MM.1S (cell line): Measurements from ENCODE around the gene VKORC1.

Experiments
- DNase-seq: peaks from one replicate; pipeline ENCODE4 v3.0.0-alpha.2; 2015
- H2AFZ ChIP-seq: fragments of 300-600 bp; sonication (generic); 2 replicates; pipeline ENCODE4 v1.6.0; 2016; ENCODE audit warnings: antibody characterized with exemption, low read length
- H3F3A ChIP-seq: fragments of 300-600 bp; sonication (generic); 2 replicates; pipeline ENCODE4 v1.6.1; 2016; ENCODE audit warnings: mild to moderate bottlenecking, antibody characterized with exemption, low read length, moderate library complexity, mixed read lengths; ENCODE audit not compliant: insufficient read depth
- H3K27ac ChIP-seq: fragments of 300-600 bp; sonication (generic); 2 replicates; pipeline ENCODE4 v1.5.1; 2016; ENCODE audit warnings: mild to moderate bottlenecking, low read length
- H3K27me3 ChIP-seq: fragments of 300-600 bp; sonication (generic); replicated peaks from 2 replicates; pipeline ENCODE4 v1.6.0; 2016; ENCODE audit warnings: low read length; ENCODE audit not compliant: insufficient read depth
- H3K36me3 ChIP-seq: fragments of 300-600 bp; sonication (generic); replicated peaks from 2 replicates; pipeline ENCODE4 v1.6.1; 2016; ENCODE audit warnings: mild to moderate bottlenecking, low read length, mixed read lengths; ENCODE audit not compliant: insufficient read depth
- H3K4me1 ChIP-seq: fragments of 300-600 bp; sonication (generic); 2 replicates; pipeline ENCODE4 v1.6.1; 2016; ENCODE audit warnings: low read length, mixed read lengths
- H3K4me2 ChIP-seq: fragments of 300-600 bp; sonication (generic); 2 replicates; pipeline ENCODE4 v1.6.0; 2016; ENCODE audit warnings: low read depth, low read length
- H3K4me3 ChIP-seq: fragments of 300-600 bp; sonication (generic); 2 replicates; pipeline ENCODE4 v1.5.1; 2016; ENCODE audit warnings: low read length, mixed read lengths
- H3K79me2 ChIP-seq: fragments of 300-600 bp; sonication (generic); 2 replicates; pipeline ENCODE4 v1.6.1; 2016; ENCODE audit warnings: mixed run types, low read length, mixed read lengths
- H3K9ac ChIP-seq: fragments of 300-600 bp; sonication (generic); 2 replicates; pipeline ENCODE4 v1.6.1; 2016; ENCODE audit warnings: low read length, mixed read lengths
- H3K9me2 ChIP-seq: fragments of 300-600 bp; sonication (generic); replicated peaks from 2 replicates; pipeline ENCODE4 v1.6.1; 2016; ENCODE audit warnings: mild to moderate bottlenecking, low read length, mixed read lengths; ENCODE audit not compliant: insufficient read depth
- H3K9me3 ChIP-seq: fragments of 300-600 bp; sonication (generic); replicated peaks from 2 replicates; pipeline ENCODE4 v1.6.1; 2016; ENCODE audit warnings: mild to moderate bottlenecking, low read length, mixed read lengths; ENCODE audit not compliant: insufficient read depth
- H4K20me1 ChIP-seq: fragments of 300-600 bp; sonication (generic); 2 replicates; pipeline ENCODE4 v1.6.1; 2016; ENCODE audit warnings: mild to moderate bottlenecking, low read length, moderate library complexity, mixed read lengths; ENCODE audit not compliant: insufficient read depth
- CTCF ChIP-seq: fragments of 300-600 bp; sonication (generic); IDR thresholded peaks from 2 replicates; pipeline ENCODE4 v1.5.1; 2016; ENCODE audit warnings: antibody characterized with exemption, low read length, mixed read lengths
- EZH2 ChIP-seq: fragments of 300-600 bp; sonication (generic); optimal IDR thresholded peaks from 2 replicates; pipeline ENCODE3; 2017; ENCODE audit warnings: low read depth, mild to moderate bottlenecking, antibody characterized with exemption, low read length, mixed read lengths
- EZH2phosphoT487 ChIP-seq: fragments of 300-600 bp; sonication (generic); IDR thresholded peaks from 2 replicates; pipeline ENCODE4 v1.6.1; 2018; ENCODE audit warnings: antibody characterized with exemption, low read length

VKORC1 gene

GRCh38 chr16:31055613-31056012 lies 39.0 kb downstream of the VKORC1 start:
- Histone ChIP-seq H3K79me2 (no peaks in the 10 kb centered on the region), H3K9me2 (no peaks in the 10 kb centered on the region)

GRCh38 chr16:31052114-31052513 lies 42.5 kb downstream of the VKORC1 start:
- Histone ChIP-seq H3K27me3 (no peaks in the 10 kb centered on the region), H3F3A (no peaks in the 10 kb centered on the region), H3K9me3 (no peaks in the 10 kb centered on the region), H2AFZ (no peak overlapping the region), H3K27ac (no peak overlapping the region), H3K4me2 (no peak overlapping the region), H3K9me2 (no peaks in the 10 kb centered on the region), H4K20me1 (no peaks in the 10 kb centered on the region), H3K79me2 (no peaks in the 10 kb centered on the region), H3K36me3 (no peaks in the 10 kb centered on the region), H3K4me3 (no peak overlapping the region), H3K9ac (no peak overlapping the region), H3K4me1 (no peaks in the 10 kb centered on the region)
- DNase-seq: no peak
- no peak for TF ChIP-seq EZH2phosphoT487

More at GRCh38 chr16:31055613-31056012, 39.0 kb downstream of the VKORC1 start:
- Histone ChIP-seq H3K27ac (no peak overlapping the region), H3F3A (no peaks in the 10 kb centered on the region), H3K9ac (no peak overlapping the region), H3K4me2 (no peak overlapping the region), H3K36me3 (no peaks in the 10 kb centered on the region), H3K27me3 (no peaks in the 10 kb centered on the region), H3K4me1 (no peaks in the 10 kb centered on the region), H3K4me3 (no peak overlapping the region), H3K9me3 (no peaks in the 10 kb centered on the region), H4K20me1 (no peaks in the 10 kb centered on the region; the same call in 1 of the 2 replicates), H2AFZ (no peak overlapping the region)
- no peak for TF ChIP-seq CTCF
- no peak for TF ChIP-seq EZH2
- no peak for TF ChIP-seq EZH2phosphoT487
- no peak for DNase-seq

GRCh38 chr16:31050280-31051030 lies 44.1 kb downstream of the VKORC1 start:
- no peak overlapping the region for H3K4me3 ChIP-seq
- no peaks in the 10 kb centered on the region for H3K9me3 ChIP-seq
- no peak for DNase-seq
- H3K9me2 ChIP-seq: no peaks in the 10 kb centered on the region
- no peaks in the 10 kb centered on the region for H3K36me3 ChIP-seq
- no peak overlapping the region for H2AFZ ChIP-seq
- no peak overlapping the region for H3K4me2 ChIP-seq
- H3K79me2 ChIP-seq: no peaks in the 10 kb centered on the region
- no peaks in the 10 kb centered on the region for H3K4me1 ChIP-seq
- H3K9ac ChIP-seq: no peak overlapping the region
- no peaks in the 10 kb centered on the region for H3F3A ChIP-seq
- no peaks in the 10 kb centered on the region for H4K20me1 ChIP-seq
- H3K27me3 ChIP-seq: no peaks in the 10 kb centered on the region
- TF ChIP-seq EZH2 (no peak), EZH2phosphoT487 (no peak), CTCF (no peak)
- no peak overlapping the region for H3K27ac ChIP-seq

GRCh38 chr16:31043898-31044481 lies 50.6 kb downstream of the VKORC1 start:
- DNase-seq: no peak
- H3K79me2 ChIP-seq: no peaks in the 10 kb centered on the region
- no peaks in the 10 kb centered on the region for H3K27me3 ChIP-seq
- H3K9me3 ChIP-seq: no peaks in the 10 kb centered on the region
- H3K4me3 ChIP-seq: no peak overlapping the region
- H3K27ac ChIP-seq: no peak overlapping the region
- TF ChIP-seq EZH2 (no peak), EZH2phosphoT487 (no peak), CTCF (no peak)
- no peaks in the 10 kb centered on the region for H3K4me1 ChIP-seq
- no peak overlapping the region for H2AFZ ChIP-seq
- H3K9me2 ChIP-seq: no peaks in the 10 kb centered on the region
- no peaks in the 10 kb centered on the region for H4K20me1 ChIP-seq
- no peak overlapping the region for H3K9ac ChIP-seq
- no peak overlapping the region for H3K4me2 ChIP-seq
- no peaks in the 10 kb centered on the region for H3K36me3 ChIP-seq
- H3F3A ChIP-seq: no peaks in the 10 kb centered on the region
